GM23338 (cell line): ENCODE measurements around the gene ROBO1. TPM values are rescaled to one million over a fixed set of nuclear protein-coding genes. Genes with fewer than 3 reads are reported as not detected.

ENCODE experiments used
- ATAC-seq: fragments of 200-7000 bp; cut with Tn5 transposase; 3 replicates; pipeline ENCODE4 v1.9.1; 2020
- DNase-seq: peaks from one replicate; pipeline ENCODE4 v3.0.0-alpha.2; 2015; ENCODE audit warnings: low spot score
- H2AFZ ChIP-seq: fragments of 200-600 bp; sonication (generic); 2 replicates; pipeline ENCODE4 v1.8.0; 2016; ENCODE audit warnings: antibody characterized with exemption, mild to moderate bottlenecking, moderate library complexity
- H3F3A ChIP-seq: fragments of 200-600 bp; sonication (generic); replicated peaks from 2 replicates; pipeline ENCODE4 v1.8.0; 2017; ENCODE audit warnings: antibody characterized with exemption, mixed run types, low read depth
- H3K27ac ChIP-seq: fragments of 200-600 bp; sonication (generic); 2 replicates; pipeline ENCODE4 v1.6.1; 2016; ENCODE audit warnings: low read depth
- H3K27me3 ChIP-seq: fragments of 200-600 bp; sonication (generic); 2 replicates; pipeline ENCODE4 v1.8.0; 2016; ENCODE audit warnings: mild to moderate bottlenecking, mixed run types, moderate library complexity; ENCODE audit not compliant: insufficient read depth
- H3K36me3 ChIP-seq: fragments of 200-600 bp; sonication (generic); 2 replicates; pipeline ENCODE4 v1.8.0; 2016; ENCODE audit warnings: mild to moderate bottlenecking; ENCODE audit not compliant: insufficient read depth
- H3K4me1 ChIP-seq: fragments of 200-600 bp; sonication (generic); 2 replicates; pipeline ENCODE4 v1.8.0; 2016; ENCODE audit warnings: mild to moderate bottlenecking, moderate library complexity; ENCODE audit not compliant: insufficient read depth
- H3K4me2 ChIP-seq: fragments of 200-600 bp; sonication (generic); 2 replicates; pipeline ENCODE4 v1.7.1; 2017; ENCODE audit warnings: mixed run types
- H3K4me3 ChIP-seq: fragments of 200-600 bp; sonication (generic); 2 replicates; pipeline ENCODE4 v1.6.1; 2016; ENCODE audit warnings: mixed run types
- H3K79me2 ChIP-seq: fragments of 200-600 bp; sonication (generic); replicated peaks from 2 replicates; pipeline ENCODE4 v1.8.0; 2017; ENCODE audit warnings: mild to moderate bottlenecking; ENCODE audit not compliant: insufficient read depth
- H3K9me2 ChIP-seq: fragments of 200-600 bp; sonication (generic); 2 replicates; pipeline ENCODE4 v1.8.0; 2017; ENCODE audit not compliant: insufficient read depth
- H4K20me1 ChIP-seq: fragments of 200-600 bp; sonication (generic); replicated peaks from 2 replicates; pipeline ENCODE4 v1.8.0; 2017; ENCODE audit warnings: mild to moderate bottlenecking; ENCODE audit not compliant: insufficient read depth
- H3K27ac Mint-ChIP-seq: 2 replicates; pipeline ENCODE4 v1.8.0; 2020; ENCODE audit warnings: inconsistent platforms, mild to moderate bottlenecking, moderate library complexity, mixed read lengths
- H3K27me3 Mint-ChIP-seq: 3 replicates; pipeline ENCODE4 v1.8.0; 2022; ENCODE audit warnings: low read depth, mild to moderate bottlenecking, moderate library complexity, mixed read lengths, inconsistent platforms; ENCODE audit not compliant: insufficient read depth, poor library complexity
- H3K36me3 Mint-ChIP-seq: 3 replicates; pipeline ENCODE4 v1.8.0; 2021; ENCODE audit warnings: low read depth, mild to moderate bottlenecking, inconsistent platforms, moderate library complexity, mixed read lengths
- H3K4me1 Mint-ChIP-seq: 3 replicates; pipeline ENCODE4 v1.8.0; 2020; ENCODE audit warnings: mild to moderate bottlenecking, inconsistent platforms, mixed read lengths
- H3K4me3 Mint-ChIP-seq: 3 replicates; pipeline ENCODE4 v1.8.0; 2021; ENCODE audit warnings: moderate library complexity, mild to moderate bottlenecking, inconsistent platforms, mixed read lengths
- H3K9me3 Mint-ChIP-seq: 3 replicates; pipeline ENCODE4 v1.8.0; 2020; ENCODE audit warnings: moderate library complexity, mild to moderate bottlenecking, inconsistent platforms, mixed read lengths
- CREB1 ChIP-seq: fragments of 250-450 bp; sonication (Bioruptor Pico); IDR thresholded peaks from 2 replicates; pipeline ENCODE4 v1.5.0; 2020; ENCODE audit warnings: low read depth, mild to moderate bottlenecking, moderate library complexity
- ETS1 ChIP-seq: IDR thresholded peaks from 2 replicates; pipeline ENCODE4 v1.6.1; 2016; ENCODE audit warnings: antibody characterized with exemption
- EZH2 ChIP-seq: fragments of 200-600 bp; sonication (generic); IDR thresholded peaks from one replicate; pipeline ENCODE4 v1.8.0; 2017; ENCODE audit warnings: antibody characterized with exemption, mild to moderate bottlenecking, low read depth; ENCODE audit not compliant: unreplicated experiment
- EZH2phosphoT487 ChIP-seq: fragments of 200-600 bp; sonication (generic); IDR thresholded peaks from one replicate; pipeline ENCODE4 v1.8.1; 2018; ENCODE audit warnings: antibody characterized with exemption; ENCODE audit not compliant: unreplicated experiment
- JUNB ChIP-seq: IDR thresholded peaks from one replicate; pipeline ENCODE4 v1.6.1; 2016; ENCODE audit warnings: antibody characterized with exemption; ENCODE audit not compliant: unreplicated experiment
- NANOG ChIP-seq: IDR thresholded peaks from 2 replicates; pipeline ENCODE4 v1.6.1; 2016; ENCODE audit warnings: antibody characterized with exemption, borderline replicate concordance
- POLR2AphosphoS5 ChIP-seq: IDR thresholded peaks from 2 replicates; pipeline ENCODE4 v1.6.1; 2016; ENCODE audit warnings: antibody characterized with exemption, low read depth
- STAT1 ChIP-seq: IDR thresholded peaks from one replicate; pipeline ENCODE4 v1.6.1; 2016; ENCODE audit warnings: antibody characterized with exemption; ENCODE audit not compliant: unreplicated experiment
- ZNF114 ChIP-seq: fragments of 250-450 bp; sonication (Bioruptor Pico); IDR thresholded peaks from 2 replicates; pipeline ENCODE4 v1.5.0; 2020; ENCODE audit warnings: mild to moderate bottlenecking, moderate library complexity
- ZNF331 ChIP-seq: fragments of 250-450 bp; sonication (Bioruptor Pico); IDR thresholded peaks from 2 replicates; pipeline ENCODE4 v1.5.0; 2020; ENCODE audit warnings: low read depth, mild to moderate bottlenecking, moderate library complexity
- polyA plus RNA-seq: library from polyadenylated mRNA; unstranded; fragments of >200 nt; fragmentation: Nextera tagmentation; extraction: Ambion mirVana; gene quantifications from 2 replicates; pipeline ENCODE4 v1.2.1, GENCODE V29; 2016
- total RNA-seq: library from RNA; depleted of rRNA; stranded (reverse); fragments of >200 nt; shearing (Covaris generic); gene quantifications from 2 replicates; pipeline ENCODE4 v1.2.3, GENCODE V29; 2014
- TF ChIP-seq, protein P1 (sequence below): fragments of 250-450 bp; sonication (Bioruptor Pico); IDR thresholded peaks from 2 replicates; pipeline ENCODE4 v1.5.0; 2020; ENCODE audit warnings: mild to moderate bottlenecking, moderate library complexity
- TF ChIP-seq, protein P2 (sequence below): IDR thresholded peaks from one replicate; pipeline ENCODE4 v1.6.1; 2018; ENCODE audit warnings: antibody characterized with exemption; ENCODE audit not compliant: unreplicated experiment
- TF ChIP-seq, protein P3 (sequence below), 2 experiments: fragments of 200-600 bp in 1 of 2; sonication (generic) in 1 of 2; conservative IDR thresholded peaks; 2 replicates each; pipeline versions ENCODE4 v1.5.1 to v1.6.1; 2016 to 2017; ENCODE audit warnings: antibody characterized with exemption in 2 of 2, low read depth in 2 of 2, mild to moderate bottlenecking in 2 of 2, moderate library complexity in 1 of 2

Gene ROBO1
- total and polyA plus RNA-seq, 2 experiments from 2014 or later, result 19.2 to 78.3 TPM

DNA sequence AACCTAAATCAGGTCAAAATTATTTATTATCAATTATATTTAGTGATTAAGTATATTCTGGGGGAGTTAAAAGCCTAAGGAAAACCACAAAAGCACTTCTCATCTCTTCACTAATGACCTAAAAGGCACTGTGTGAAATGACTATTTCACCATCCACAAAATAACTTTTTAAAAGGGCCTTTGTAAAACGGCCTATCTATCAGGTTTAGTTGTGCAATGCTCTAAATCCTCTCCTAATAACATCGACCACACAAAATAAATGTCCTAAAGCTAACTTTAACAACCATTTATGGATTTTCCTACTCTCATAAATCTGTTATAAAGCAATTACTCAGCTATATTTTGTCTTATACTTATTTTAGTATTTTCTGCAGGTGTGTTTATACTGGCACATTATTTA lies 1066.3 kb downstream of the ROBO1 start:
- H4K20me1 ChIP-seq, result no peaks in the 10 kb centered on the region
- Mint-ChIP-seq H3K36me3 (no peaks in the 10 kb centered on the region; the same call in 2 of the 3 replicates), H3K27me3 (no peaks in the 10 kb centered on the region), H3K27ac (no peak overlapping the region), H3K4me1 (no peaks in the 10 kb centered on the region; the same call in 2 of the 3 replicates), H3K4me3 (no peak overlapping the region), H3K9me3 (no peaks in the 10 kb centered on the region)
- no peak overlapping the region for H3K4me3 ChIP-seq
- no peaks in the 10 kb centered on the region for H3K4me1 ChIP-seq
- no peaks in the 10 kb centered on the region for H3F3A ChIP-seq
- H2AFZ ChIP-seq, result no peak overlapping the region
- ATAC-seq (no peak), DNase-seq (no peak)
- no peak overlapping the region for H3K4me2 ChIP-seq
- no peaks in the 10 kb centered on the region for H3K79me2 ChIP-seq
- no peaks in the 10 kb centered on the region for H3K27me3 ChIP-seq
- no peaks in the 10 kb centered on the region for H3K36me3 ChIP-seq
- TF ChIP-seq, protein P1, sequence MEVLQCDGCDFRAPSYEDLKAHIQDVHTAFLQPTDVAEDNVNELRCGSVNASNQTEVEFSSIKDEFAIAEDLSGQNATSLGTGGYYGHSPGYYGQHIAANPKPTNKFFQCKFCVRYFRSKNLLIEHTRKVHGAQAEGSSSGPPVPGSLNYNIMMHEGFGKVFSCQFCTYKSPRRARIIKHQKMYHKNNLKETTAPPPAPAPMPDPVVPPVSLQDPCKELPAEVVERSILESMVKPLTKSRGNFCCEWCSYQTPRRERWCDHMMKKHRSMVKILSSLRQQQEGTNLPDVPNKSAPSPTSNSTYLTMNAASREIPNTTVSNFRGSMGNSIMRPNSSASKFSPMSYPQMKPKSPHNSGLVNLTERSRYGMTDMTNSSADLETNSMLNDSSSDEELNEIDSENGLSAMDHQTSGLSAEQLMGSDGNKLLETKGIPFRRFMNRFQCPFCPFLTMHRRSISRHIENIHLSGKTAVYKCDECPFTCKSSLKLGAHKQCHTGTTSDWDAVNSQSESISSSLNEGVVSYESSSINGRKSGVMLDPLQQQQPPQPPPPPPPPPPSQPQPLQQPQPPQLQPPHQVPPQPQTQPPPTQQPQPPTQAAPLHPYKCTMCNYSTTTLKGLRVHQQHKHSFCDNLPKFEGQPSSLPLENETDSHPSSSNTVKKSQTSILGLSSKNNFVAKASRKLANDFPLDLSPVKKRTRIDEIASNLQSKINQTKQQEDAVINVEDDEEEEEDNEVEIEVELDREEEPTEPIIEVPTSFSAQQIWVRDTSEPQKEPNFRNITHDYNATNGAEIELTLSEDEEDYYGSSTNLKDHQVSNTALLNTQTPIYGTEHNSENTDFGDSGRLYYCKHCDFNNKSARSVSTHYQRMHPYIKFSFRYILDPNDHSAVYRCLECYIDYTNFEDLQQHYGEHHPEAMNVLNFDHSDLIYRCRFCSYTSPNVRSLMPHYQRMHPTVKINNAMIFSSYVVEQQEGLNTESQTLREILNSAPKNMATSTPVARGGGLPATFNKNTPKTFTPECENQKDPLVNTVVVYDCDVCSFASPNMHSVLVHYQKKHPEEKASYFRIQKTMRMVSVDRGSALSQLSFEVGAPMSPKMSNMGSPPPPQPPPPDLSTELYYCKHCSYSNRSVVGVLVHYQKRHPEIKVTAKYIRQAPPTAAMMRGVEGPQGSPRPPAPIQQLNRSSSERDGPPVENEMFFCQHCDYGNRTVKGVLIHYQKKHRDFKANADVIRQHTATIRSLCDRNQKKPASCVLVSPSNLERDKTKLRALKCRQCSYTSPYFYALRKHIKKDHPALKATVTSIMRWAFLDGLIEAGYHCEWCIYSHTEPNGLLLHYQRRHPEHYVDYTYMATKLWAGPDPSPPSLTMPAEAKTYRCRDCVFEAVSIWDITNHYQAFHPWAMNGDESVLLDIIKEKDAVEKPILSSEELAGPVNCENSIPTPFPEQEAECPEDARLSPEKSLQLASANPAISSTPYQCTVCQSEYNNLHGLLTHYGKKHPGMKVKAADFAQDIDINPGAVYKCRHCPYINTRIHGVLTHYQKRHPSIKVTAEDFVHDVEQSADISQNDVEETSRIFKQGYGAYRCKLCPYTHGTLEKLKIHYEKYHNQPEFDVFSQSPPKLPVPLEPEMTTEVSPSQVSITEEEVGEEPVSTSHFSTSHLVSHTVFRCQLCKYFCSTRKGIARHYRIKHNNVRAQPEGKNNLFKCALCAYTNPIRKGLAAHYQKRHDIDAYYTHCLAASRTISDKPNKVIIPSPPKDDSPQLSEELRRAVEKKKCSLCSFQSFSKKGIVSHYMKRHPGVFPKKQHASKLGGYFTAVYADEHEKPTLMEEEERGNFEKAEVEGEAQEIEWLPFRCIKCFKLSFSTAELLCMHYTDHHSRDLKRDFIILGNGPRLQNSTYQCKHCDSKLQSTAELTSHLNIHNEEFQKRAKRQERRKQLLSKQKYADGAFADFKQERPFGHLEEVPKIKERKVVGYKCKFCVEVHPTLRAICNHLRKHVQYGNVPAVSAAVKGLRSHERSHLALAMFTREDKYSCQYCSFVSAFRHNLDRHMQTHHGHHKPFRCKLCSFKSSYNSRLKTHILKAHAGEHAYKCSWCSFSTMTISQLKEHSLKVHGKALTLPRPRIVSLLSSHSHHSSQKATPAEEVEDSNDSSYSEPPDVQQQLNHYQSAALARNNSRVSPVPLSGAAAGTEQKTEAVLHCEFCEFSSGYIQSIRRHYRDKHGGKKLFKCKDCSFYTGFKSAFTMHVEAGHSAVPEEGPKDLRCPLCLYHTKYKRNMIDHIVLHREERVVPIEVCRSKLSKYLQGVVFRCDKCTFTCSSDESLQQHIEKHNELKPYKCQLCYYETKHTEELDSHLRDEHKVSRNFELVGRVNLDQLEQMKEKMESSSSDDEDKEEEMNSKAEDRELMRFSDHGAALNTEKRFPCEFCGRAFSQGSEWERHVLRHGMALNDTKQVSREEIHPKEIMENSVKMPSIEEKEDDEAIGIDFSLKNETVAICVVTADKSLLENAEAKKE (CRISPR knock-in tag), result no peak
- TF ChIP-seq, protein P2, sequence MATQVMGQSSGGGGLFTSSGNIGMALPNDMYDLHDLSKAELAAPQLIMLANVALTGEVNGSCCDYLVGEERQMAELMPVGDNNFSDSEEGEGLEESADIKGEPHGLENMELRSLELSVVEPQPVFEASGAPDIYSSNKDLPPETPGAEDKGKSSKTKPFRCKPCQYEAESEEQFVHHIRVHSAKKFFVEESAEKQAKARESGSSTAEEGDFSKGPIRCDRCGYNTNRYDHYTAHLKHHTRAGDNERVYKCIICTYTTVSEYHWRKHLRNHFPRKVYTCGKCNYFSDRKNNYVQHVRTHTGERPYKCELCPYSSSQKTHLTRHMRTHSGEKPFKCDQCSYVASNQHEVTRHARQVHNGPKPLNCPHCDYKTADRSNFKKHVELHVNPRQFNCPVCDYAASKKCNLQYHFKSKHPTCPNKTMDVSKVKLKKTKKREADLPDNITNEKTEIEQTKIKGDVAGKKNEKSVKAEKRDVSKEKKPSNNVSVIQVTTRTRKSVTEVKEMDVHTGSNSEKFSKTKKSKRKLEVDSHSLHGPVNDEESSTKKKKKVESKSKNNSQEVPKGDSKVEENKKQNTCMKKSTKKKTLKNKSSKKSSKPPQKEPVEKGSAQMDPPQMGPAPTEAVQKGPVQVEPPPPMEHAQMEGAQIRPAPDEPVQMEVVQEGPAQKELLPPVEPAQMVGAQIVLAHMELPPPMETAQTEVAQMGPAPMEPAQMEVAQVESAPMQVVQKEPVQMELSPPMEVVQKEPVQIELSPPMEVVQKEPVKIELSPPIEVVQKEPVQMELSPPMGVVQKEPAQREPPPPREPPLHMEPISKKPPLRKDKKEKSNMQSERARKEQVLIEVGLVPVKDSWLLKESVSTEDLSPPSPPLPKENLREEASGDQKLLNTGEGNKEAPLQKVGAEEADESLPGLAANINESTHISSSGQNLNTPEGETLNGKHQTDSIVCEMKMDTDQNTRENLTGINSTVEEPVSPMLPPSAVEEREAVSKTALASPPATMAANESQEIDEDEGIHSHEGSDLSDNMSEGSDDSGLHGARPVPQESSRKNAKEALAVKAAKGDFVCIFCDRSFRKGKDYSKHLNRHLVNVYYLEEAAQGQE, result no peak
- TF ChIP-seq, protein P3, sequence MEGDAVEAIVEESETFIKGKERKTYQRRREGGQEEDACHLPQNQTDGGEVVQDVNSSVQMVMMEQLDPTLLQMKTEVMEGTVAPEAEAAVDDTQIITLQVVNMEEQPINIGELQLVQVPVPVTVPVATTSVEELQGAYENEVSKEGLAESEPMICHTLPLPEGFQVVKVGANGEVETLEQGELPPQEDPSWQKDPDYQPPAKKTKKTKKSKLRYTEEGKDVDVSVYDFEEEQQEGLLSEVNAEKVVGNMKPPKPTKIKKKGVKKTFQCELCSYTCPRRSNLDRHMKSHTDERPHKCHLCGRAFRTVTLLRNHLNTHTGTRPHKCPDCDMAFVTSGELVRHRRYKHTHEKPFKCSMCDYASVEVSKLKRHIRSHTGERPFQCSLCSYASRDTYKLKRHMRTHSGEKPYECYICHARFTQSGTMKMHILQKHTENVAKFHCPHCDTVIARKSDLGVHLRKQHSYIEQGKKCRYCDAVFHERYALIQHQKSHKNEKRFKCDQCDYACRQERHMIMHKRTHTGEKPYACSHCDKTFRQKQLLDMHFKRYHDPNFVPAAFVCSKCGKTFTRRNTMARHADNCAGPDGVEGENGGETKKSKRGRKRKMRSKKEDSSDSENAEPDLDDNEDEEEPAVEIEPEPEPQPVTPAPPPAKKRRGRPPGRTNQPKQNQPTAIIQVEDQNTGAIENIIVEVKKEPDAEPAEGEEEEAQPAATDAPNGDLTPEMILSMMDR (conservative IDR thresholded peaks at IDR 0.05; ENCODE audit: low read depth in 2 of 2), result no peak
- TF ChIP-seq ETS1 (no peak), EZH2phosphoT487 (no peak), JUNB (no peak), ZNF331 (no peak), ZNF114 (no peak), STAT1 (no peak), CREB1 (CRISPR knock-in tag) (no peak), NANOG (no peak), EZH2 (no peak), POLR2AphosphoS5 (no peak)
- H3K27ac ChIP-seq, result no peak overlapping the region
- H3K9me2 ChIP-seq, result no peaks in the 10 kb centered on the region
